GM19463 (cell line): ENCODE data around the gene UTP14C.
"Not testable (repeated sequence)": the region's sequence is repeated elsewhere in the genome, so short reads cannot be mapped to it uniquely, and the experiment has no call there.

Source experiments
- ATAC-seq: cut with Tn5 transposase; IDR thresholded peaks from one replicate; pipeline ENCODE4 v1.9.1; 2021; ENCODE audit warnings: mild to moderate bottlenecking, moderate library complexity; ENCODE audit not compliant: unreplicated experiment

Gene UTP14C

GRCh38 chr13:52003541-52003940 is 20.9 kb upstream of the UTP14C start:
- no peak for ATAC-seq

DNA sequence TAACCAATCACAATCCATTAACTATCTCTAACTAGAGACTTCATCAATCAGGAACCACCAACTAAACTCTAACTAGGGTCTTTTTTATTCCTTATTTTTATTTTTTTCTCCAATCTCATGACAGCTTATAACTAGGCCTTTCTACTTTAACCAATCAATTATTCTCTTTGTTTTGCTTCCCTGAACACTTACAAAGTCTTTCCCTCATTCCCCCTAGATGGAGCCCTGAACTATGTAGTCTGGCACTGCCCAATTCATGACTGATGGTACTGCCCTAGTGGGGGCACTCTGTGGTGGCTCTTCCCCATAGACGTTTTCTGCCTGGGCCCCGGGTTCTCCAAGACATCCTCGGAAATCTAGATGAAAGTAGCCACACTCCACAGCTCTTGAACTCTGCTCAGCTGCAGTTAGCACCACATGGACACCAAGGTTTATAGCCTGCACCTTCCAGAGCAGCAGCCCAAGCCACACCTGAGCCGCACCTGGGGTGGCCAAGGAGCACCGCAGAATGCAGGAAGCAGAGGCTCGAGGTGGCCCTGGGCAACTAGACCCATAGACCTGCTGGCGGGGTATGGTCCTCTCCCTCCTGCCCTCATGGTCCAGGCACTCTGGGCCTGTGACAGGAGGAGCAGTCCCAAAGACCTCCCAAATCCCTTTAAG is 19.9 kb upstream of the UTP14C start:
- no peak for ATAC-seq

DNA sequence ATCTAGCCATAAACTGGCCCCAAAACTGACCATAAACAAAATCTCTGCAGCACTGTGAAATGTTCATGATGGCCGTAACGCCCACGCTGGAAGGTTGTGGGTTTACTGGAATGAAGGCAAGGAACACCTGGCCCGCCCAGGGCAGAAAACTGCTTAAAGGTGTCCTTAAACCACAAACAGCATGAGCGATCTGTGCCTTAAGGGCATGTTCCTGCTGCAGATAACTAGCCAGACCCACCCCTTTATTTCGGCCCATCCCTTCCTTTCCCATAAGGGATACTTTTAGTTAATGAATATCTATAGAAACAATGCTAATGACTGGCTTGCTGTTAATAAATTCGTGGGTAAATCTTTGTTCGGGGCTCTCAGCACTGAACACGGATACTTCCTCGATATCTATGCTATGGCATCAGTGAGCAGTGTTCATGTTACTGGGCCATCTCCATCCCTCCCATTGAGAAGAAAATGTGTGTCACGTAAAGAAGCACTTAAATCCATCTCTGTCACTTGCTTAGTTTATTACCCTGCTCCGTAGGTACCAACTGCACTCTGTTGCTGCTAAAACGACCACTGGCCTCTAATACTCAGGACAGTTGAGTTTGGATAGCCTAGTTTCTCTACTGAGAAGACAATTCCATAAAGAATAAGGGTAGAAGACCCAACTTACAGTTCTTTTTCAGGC is 18.5 kb upstream of the UTP14C start:
- ATAC-seq: no peak

- ATAC-seq: no peak
Observed at GRCh38 chr13:52006523-52007245, 17.8 kb upstream of the UTP14C start.

DNA sequence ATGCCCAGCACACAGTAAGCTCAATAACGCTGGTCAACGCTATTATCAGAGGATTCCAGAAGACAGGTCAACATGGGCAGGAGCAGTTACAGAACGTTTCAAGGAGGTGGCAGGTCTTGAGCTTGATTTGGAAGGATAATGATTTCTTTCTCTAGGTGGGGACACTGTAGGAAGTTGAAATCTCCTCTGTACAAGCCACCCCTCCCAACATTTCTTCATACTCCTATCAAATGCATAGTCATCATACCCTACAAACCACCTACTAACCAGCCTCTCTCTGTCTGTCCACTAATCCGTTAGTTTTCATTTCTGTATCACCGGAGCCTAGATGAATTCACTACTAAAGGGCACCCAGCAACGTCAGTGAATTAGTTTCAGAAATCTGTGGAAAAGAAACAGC is 14.5 kb upstream of the UTP14C start:
- ATAC-seq: no peak

DNA sequence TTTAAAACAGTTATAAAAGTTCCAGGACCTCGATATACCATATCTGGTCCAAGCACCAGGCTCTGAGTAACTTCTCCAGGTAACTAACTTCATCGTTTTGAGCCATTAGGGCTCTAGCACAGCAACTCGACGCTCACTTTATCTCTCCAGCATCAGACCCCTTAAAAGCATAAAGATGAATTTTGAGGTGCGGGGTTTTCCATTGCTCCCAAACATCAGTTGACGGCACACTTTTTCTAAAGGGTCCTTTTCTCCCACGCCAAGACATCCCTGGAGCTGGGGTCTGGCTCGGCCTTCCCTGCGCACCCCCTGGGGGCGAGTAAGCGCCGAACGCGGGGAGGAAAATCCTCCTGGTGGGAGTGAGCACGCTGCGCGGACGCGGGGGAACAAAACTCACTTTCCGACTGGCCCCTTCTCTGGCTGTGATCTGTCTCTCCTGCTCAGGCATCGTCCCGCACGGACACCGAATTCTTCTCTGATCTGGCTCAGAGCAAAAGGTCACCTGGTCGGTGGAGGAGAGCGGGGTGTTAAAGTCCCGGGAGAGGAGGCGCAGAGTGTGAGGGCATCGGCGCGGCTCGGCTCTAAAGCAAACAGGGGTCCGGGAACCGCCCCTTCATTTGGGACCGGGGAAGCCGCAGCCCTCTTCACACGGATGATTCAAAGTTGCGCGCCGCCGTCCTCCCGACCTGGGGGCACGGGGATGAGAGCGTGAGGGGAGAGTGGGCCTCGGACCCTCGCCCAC is 13.4 kb upstream of the UTP14C start, which contains the start of gene ATP7B:
TSS of gene ATP7B (minus strand) at position 561 of the 742 bp plus-strand sequence. CDS start at position 448, 113 bp downstream.
- no peak for ATAC-seq

DNA sequence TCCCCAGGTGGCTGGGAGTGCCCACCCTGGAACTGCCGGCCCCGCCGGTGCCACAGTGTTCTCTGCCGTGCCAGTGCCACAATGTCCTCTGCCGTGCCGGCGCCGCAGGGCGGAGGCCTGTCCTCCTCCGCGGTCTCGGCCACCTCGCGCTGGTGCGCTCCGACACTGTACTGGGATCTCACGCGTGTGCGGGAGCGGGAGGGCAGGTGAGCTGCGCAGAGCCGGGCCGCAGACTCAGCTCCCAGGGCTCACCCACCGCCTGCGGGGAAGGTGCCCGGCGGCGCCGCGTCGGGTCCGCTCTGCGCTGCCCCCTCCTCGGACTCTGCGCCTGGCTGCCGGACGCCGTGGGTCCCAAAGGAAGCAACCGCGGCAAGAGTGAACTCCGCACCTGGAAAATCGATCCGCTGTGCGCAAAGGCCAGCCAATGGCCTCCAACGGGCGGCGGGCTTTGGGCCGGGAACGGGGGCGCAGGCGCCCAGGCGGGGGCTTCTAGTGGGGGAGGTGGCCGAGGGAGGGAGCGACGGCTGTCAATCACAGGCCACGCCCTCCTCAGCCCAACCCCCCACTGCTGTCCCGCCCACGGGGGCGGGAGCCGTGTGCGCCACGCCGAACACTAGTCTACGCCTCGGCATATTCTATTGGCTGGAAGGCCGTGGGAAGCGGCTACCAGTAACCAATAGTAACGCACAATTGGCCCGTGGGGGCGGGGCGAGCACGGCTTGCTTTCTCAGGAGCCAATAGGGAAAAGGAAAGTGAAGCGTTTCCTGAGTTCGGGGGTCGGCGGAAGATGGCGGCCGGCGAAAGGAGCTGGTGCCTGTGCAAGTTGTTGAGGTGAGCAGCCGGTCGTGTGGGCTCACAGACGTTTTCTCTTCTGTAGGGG is 12.6 kb upstream of the UTP14C start, which contains the start of gene ALG11:
TSS of gene ALG11 (plus strand) at position 767 of the 880 bp plus-strand sequence. CDS start at position 788, 21 bp downstream.
- peak; percentile 99 for ATAC-seq

- ATAC-seq: no peak
Observed at GRCh38 chr13:52012512-52012836, 12.0 kb upstream of the UTP14C start.

DNA sequence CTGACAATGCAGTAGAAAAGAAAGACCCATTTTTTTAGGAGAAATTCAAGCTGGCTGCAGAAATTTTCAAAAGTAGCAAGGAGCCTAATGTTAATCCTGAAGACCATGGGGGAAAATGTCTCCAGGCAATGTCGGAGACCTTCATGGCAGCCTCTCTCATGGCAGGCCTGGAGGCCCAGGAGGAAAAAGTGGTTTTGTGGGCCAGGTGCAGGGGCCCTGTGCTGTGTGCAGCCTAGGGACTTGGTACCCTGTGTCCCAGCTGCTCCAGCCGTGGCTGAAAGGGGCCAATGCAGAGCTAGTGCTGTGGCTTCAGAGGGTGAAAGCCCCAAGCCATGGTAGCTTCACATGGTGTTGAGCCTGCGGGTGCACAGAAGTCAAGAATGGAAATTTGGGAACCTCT is 8.2 kb upstream of the UTP14C start:
- no peak for ATAC-seq

- no peak for ATAC-seq
Observed at GRCh38 chr13:52020191-52020590, 4.3 kb upstream of the UTP14C start.

DNA sequence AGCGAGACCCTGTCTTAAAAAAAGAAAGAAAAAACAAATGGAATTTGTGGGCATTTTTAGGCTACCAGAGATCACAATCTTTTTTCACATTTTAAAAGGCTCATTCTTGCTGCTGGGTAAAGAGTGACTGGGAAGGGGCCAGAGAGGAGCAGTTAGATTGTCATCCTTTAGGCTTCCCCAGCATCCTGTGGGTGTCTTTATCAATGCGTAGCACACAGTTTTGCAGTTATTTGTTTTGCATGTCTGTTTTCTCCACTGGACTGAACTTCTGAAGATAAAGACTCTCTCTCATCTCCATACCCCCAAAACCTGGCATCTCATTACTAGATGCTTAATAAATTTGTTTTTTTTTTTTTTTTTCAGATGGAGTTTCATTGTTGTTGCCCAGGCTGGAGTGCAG is 2.1 kb upstream of the UTP14C start:
- ATAC-seq: no peak

GRCh38 chr13:52025475-52026245 is 1.2 kb downstream of the UTP14C start:
- no peak for ATAC-seq

DNA sequence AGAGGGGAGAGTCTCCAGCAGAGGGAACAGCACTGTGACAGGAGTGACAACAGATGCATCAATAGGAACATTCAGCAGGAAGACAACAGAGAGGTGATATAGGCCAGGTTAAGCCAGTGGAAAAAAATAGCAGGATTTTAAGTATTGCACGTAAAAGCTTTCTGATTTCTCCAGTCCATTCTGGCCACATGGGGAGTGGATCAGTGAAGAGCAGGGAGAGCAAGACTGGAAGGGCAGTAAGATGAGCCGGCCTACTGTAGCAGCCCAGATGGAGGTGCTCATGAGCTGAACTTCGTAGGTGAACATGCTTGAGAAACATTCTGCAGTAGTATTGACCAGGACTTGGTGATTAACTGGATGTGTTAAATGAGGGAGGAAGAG is 1.7 kb downstream of the UTP14C start:
- no peak for ATAC-seq

DNA sequence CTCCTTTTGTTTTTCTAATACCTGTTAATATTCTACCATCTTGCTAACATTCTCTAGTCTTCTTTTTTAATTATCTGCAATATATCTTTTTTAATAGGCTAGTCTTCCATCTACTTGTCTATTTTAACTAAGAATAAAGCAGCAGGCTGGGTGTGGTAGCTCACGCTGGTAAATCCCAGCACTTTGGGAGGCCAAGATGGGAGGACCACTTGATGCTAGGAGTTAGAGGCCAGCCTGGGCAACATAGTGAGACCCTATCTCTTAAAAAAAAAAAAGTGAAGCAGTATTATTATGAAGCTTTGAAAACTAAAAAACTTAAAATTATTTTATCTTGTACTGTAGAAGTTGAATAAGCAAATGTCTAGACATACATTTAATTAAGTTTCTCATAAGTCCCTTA is 3.3 kb downstream of the UTP14C start:
- ATAC-seq: no peak

DNA sequence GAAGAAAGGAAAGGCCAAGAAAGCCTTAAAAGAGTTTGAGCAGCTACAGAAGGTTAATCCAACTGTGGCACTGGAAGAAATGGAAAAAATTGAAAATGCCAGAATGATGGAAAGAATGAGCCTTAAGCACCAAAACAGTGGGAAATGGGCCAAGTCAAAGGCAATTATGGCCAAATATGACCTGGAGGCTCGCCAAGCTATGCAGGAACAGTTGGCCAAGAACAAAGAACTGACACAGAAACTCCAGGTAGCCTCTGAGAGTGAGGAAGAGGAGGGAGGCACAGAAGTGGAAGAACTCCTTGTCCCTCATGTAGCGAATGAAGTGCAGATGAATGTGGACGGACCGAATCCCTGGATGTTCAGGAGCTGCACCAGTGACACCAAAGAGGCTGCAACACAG is 5.1 kb downstream of the UTP14C start:
- no peak for ATAC-seq

DNA sequence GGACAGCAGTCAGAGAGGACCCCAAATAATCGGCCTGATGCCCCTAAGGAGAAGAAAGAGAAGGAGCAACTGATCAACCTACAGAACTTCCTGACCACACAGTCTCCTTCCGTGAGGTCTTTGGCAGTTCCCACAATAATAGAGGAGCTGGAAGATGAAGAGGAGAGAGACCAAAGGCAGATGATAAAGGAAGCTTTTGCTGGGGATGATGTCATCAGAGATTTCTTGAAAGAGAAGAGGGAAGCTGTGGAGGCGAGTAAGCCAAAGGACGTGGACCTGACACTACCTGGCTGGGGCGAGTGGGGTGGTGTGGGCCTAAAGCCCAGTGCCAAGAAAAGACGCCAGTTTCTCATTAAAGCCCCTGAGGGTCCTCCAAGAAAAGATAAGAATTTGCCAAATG is 5.9 kb downstream of the UTP14C start:
- not testable (repeated sequence) for ATAC-seq

DNA sequence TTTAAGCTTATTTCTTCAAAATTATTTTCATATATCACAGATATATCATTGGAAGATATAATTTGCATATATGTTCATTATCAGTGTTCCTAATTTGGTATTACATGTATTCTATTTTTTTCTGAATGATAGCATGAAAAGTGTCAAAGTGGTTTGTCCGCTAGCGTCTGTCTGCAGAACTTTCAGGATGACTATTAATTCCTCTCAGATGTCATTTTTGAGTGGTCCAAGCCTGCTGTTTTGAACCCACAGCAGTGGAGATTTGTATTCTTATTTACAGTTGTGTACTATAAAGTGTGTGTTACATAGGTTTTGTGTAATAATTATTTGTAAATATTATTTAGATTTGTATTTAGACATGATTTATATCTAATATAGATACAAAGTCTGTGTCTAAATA is 8.5 kb downstream of the UTP14C start:
- no peak for ATAC-seq

DNA sequence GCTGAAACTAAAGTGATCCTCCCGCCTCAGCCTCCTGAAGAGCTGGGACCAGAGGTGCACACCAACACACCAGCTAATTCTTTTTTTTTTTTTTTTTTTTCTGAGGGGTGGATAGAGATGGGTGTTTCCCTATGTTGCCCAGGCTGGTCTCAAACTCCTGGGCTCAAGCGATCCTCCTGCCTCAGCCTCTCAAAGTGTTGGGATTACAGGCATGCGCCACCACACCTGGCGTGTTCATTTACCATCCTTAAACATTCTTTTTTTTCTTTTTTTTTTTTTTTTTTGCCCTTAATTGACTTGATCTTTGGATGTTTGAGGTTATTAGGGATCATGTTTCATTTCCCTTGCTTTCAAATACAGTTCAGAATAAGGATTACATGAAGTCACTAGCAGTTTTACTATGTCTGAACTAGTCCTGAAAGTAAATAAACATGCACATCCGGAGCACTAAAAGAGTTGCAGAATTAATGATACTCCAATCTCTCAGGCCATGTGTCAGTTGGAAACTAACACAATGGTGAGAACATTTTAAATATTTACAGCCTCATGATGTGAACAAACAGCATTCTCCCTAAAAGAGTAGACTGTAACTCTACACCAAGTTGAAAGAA is 10.2 kb downstream of the UTP14C start:
- no peak for ATAC-seq

- ATAC-seq: no peak
Observed at GRCh38 chr13:52036037-52036436, 11.5 kb downstream of the UTP14C start.
